NB4 (cell line): Measurements from ENCODE around the gene PKIG.
"Not testable (repeated sequence)": the region's sequence is repeated elsewhere in the genome, so short reads cannot be mapped to it uniquely, and the experiment has no call there.

ENCODE experiments used
- DNase-seq: peaks from one replicate; pipeline ENCODE4 v3.0.0; 2010; ENCODE audit warnings: low read depth
- H3K4me3 ChIP-seq: one replicate; pipeline ENCODE4 v1.5.1; 2011; ENCODE audit warnings: mild to moderate bottlenecking, low read depth, low read length, moderate library complexity
- CTCF ChIP-seq: IDR thresholded peaks from one replicate; pipeline ENCODE4 v1.5.1; 2012; ENCODE audit warnings: low read depth, low read length
- MYC ChIP-seq: IDR thresholded peaks from 2 replicates; pipeline ENCODE4 v1.6.1; 2011; ENCODE audit warnings: low read depth, low read length
- POLR2A ChIP-seq: IDR thresholded peaks from 2 replicates; pipeline ENCODE4 v1.6.1; 2011; ENCODE audit warnings: mild to moderate bottlenecking; ENCODE audit not compliant: insufficient read length; ENCODE audit errors: extremely low read depth
- TF ChIP-seq, protein P1 (sequence below): IDR thresholded peaks from 2 replicates; pipeline ENCODE4 v1.6.1; 2011; ENCODE audit warnings: low read depth, low read length

PKIG gene

DNA sequence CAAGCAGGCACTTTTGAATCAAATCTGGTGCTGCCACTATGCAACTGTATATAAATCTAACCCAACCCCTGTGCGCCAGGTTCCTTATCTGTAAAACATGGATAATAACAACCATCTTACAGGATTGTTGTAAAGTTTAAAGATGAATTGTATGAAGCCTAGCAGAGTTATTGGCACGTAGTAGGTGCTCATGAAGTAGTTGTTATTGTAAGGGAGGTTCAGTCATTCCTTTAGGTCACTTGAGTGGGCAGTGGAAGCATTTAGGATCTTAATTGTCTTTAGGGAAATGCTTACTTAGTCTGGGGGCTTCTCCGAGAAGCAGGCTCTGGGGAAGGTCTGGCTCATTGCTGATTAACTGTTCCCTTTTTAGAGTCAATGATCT lies 29.8 kb upstream of the PKIG start:
- no peak for DNase-seq
- H3K4me3 ChIP-seq: no peak overlapping the region

DNA sequence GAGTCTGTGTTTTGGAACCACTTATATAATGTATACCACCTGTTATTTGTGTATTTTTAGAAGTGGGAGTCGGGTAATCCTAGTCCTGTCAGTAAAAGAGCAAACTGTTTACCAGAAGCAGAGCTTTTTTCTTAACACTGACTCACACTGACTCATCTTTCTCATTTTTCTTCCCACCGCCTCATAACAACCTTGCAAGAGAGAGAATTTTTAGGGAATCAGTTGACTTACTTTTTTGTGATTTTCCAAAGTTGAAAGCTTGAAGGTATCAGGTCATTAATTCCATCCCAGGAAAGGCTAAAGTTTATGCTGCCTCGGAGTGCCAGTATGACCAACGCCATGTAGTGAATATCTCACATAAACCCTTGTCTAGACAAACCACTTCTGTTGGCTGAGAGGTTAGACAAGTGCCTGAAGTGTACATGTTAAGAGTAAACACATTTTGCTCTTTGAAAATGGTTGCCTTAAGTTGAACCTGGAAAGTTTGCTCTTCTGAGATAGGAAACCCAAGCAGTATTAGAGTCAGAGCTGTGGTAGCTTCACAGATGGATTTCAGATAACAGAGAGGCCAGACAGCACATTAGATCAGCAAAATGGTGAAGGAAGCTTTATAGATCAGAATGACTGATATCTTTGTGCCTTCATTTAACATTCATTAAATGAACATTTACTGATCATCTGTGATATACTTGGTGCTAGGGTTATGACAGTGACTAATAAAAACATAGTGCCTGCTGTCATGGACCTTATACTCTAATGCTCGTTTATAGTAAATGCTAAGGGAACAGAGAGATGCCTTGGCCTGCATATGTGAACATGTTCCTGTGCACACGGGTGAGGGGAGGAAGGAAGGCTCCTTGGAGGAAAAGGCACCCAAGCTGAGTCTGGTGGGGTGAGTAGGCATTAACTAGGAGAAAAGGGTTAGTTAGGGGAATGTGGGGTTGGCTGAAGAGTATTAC lies 29.1 kb upstream of the PKIG start:
- no peak overlapping the region for H3K4me3 ChIP-seq
- TF ChIP-seq, protein P1, sequence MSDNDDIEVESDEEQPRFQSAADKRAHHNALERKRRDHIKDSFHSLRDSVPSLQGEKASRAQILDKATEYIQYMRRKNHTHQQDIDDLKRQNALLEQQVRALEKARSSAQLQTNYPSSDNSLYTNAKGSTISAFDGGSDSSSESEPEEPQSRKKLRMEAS: no peak
- no peak for TF ChIP-seq POLR2A
- no peak for TF ChIP-seq CTCF
- TF ChIP-seq MYC: no peak
- no peak for DNase-seq

More for the DNA sequence above, 29.8 kb upstream of the PKIG start:
- TF ChIP-seq CTCF (no peak), POLR2A (no peak), MYC (no peak)
- TF ChIP-seq, protein P1: no peak

DNA sequence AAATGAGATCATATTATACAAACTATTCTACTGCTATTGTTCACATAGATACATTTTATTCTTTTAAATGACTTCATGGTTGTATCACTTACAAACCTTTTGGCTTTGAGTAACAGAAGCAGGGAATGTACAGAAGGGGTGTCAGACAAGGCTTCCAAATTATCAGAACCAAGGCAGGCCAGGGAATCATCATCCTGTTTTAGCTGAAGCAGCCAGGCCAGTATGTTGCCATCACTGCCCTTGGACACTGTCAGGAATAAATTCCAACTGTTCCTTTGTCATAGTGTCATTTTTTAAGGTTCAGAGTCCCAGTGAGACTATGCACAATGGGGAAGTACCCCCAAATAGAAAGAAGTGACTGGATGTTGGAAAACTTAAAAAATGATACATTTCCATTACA lies 23.1 kb upstream of the PKIG start:
- H3K4me3 ChIP-seq: no peak overlapping the region
- no peak for TF ChIP-seq MYC
- TF ChIP-seq, protein P1: no peak
- TF ChIP-seq POLR2A: no peak
- TF ChIP-seq CTCF: no peak
- no peak for DNase-seq

DNA sequence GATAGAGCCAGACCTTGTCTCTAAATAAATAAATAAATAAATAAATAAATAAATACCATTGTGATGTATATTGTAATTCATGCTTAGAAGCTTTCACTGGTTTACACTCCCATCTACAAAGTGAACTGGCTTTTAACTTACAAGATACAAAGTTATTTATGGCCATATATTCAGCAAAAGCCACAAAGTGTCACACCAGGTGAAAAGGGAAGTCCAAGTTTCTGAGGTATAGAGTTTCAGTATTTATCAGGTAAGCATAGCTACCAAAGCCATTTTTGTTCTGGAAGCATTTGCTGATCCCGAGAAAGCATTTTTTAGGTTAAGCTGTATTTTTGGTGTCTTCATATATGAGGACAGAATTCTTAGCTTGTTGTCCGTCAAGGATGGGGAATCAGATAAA lies 22.1 kb upstream of the PKIG start:
- DNase-seq: no peak
- TF ChIP-seq POLR2A: no peak
- TF ChIP-seq, protein P1: no peak
- TF ChIP-seq MYC: no peak
- TF ChIP-seq CTCF: no peak
- H3K4me3 ChIP-seq: no peak overlapping the region

DNA sequence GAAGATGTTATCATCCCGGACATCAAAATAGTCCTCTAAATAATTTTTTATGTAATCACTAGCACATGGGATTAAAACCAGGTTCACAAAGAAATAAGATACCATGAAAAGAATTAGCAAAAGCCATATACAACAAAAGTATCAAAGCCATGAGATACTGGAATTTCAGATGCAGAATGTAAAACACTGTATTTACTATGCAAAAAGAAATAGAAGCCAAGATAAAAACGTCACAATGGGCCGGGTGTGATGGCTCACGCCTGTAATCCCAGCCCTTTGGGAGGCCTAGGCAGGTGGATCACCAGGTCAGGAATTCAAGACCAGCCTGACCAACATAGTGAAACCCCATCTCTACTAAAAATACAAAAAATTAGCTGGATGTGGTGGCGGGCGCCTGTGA lies 21.6 kb upstream of the PKIG start:
- not testable (repeated sequence) for H3K4me3 ChIP-seq, DNase-seq

- TF ChIP-seq POLR2A (no peak), CTCF (no peak), MYC (no peak)
- TF ChIP-seq, protein P1: no peak
- no peak for DNase-seq
- no peak overlapping the region for H3K4me3 ChIP-seq
Measured at GRCh38 chr20:44561876-44562275, 20.5 kb upstream of the PKIG start.
